HEK293 (cell line): Measurements from ENCODE around the gene PRDX2.

Experiments
- MYNN ChIP-seq: fragments of 450-650 bp; formaldehyde crosslinking; IDR thresholded peaks from 2 replicates; pipeline ENCODE4 v1.5.1; 2016; ENCODE audit warnings: missing biosample characterization, missing genetic modification characterization, borderline replicate concordance
- TRIM28 ChIP-seq: IDR thresholded peaks from 2 replicates; pipeline ENCODE4 v1.6.1; 2011; ENCODE audit warnings: low read length, control low read depth, borderline replicate concordance
- YY1 ChIP-seq: fragments of 450-650 bp; formaldehyde crosslinking; IDR thresholded peaks from 2 replicates; pipeline ENCODE4 v1.5.1; 2018; ENCODE audit warnings: missing biosample characterization, missing genetic modification characterization
- ZNF138 ChIP-seq: fragments of 450-650 bp; formaldehyde crosslinking; IDR thresholded peaks from 2 replicates; pipeline ENCODE4 v1.5.1; 2016; ENCODE audit warnings: missing biosample characterization, missing genetic modification characterization, borderline replicate concordance
- ZNF248 ChIP-seq: fragments of 450-650 bp; formaldehyde crosslinking; IDR thresholded peaks from 2 replicates; pipeline ENCODE4 v1.5.1; 2017; ENCODE audit warnings: missing biosample characterization, missing genetic modification characterization
- ZNF423 ChIP-seq: fragments of 450-650 bp; formaldehyde crosslinking; IDR thresholded peaks from 2 replicates; pipeline ENCODE4 v1.5.1; 2016; ENCODE audit warnings: missing biosample characterization, missing genetic modification characterization
- TF ChIP-seq, protein P1 (sequence below): fragments of 450-650 bp; formaldehyde crosslinking; IDR thresholded peaks from 2 replicates; pipeline ENCODE4 v1.5.1; 2016; ENCODE audit warnings: missing biosample characterization, missing genetic modification characterization
- TF ChIP-seq, protein P2 (sequence below): fragments of 450-650 bp; formaldehyde crosslinking; IDR thresholded peaks from 2 replicates; pipeline ENCODE4 v1.5.1; 2016; ENCODE audit warnings: missing biosample characterization, missing genetic modification characterization
- TF ChIP-seq, protein P3 (sequence below): IDR thresholded peaks from 2 replicates; pipeline ENCODE4 v1.6.1; 2011; ENCODE audit warnings: mild to moderate bottlenecking, low read depth, low read length, borderline replicate concordance

DNA sequence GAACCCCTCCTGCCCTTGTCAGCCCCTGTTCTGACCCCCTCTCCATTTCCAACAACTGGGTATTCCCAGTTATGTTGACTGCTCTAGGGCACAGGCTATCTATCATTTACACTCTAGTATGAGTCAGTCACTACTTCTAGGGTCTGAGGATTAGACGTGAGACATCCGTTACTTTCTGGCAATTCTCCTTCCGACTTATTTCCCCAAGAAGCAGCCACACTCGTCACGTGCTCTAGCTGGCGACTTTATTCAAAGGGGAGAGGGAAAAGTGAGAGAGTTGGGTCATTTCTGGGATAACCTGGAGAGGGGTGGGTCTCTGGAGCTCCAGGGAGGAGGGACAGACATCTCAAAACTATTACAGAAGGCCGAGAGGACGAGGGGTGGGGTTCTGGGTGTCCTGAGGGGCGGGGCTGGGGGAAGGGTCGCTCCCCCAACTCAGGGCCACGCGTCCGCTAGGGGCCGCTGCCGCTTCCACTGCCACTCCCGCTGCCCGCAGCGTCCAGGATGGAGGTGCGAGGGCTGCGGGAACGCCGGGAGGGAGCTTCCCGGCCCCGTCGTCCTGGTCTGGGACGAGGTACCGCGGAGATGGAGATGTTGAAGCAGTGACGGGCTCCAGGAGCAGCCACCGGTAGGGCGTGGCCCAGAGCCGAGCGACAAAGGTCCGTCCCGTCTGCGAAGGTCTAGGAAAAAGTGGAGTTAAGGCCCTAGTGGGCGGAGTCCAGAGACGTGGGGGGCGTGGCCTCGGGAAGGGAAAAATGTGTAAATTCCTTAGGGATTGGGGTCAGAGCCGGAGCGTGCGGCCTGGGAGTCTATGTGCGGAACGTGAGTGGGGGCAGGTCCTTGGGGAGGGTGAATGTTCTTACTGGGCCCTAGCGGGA, 23.9 kb upstream of the PRDX2 start:
- TF ChIP-seq MYNN (tag by site-specific recombination) (no peak), ZNF423 (tag by site-specific recombination) (no peak), YY1 (tag by site-specific recombination) (no peak), ZNF248 (tag by site-specific recombination) (no peak), ZNF138 (tag by site-specific recombination) (no peak), TRIM28 (no peak)
- TF ChIP-seq, protein P1, sequence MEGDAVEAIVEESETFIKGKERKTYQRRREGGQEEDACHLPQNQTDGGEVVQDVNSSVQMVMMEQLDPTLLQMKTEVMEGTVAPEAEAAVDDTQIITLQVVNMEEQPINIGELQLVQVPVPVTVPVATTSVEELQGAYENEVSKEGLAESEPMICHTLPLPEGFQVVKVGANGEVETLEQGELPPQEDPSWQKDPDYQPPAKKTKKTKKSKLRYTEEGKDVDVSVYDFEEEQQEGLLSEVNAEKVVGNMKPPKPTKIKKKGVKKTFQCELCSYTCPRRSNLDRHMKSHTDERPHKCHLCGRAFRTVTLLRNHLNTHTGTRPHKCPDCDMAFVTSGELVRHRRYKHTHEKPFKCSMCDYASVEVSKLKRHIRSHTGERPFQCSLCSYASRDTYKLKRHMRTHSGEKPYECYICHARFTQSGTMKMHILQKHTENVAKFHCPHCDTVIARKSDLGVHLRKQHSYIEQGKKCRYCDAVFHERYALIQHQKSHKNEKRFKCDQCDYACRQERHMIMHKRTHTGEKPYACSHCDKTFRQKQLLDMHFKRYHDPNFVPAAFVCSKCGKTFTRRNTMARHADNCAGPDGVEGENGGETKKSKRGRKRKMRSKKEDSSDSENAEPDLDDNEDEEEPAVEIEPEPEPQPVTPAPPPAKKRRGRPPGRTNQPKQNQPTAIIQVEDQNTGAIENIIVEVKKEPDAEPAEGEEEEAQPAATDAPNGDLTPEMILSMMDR (tag by site-specific recombination): no peak
- TF ChIP-seq, protein P2, sequence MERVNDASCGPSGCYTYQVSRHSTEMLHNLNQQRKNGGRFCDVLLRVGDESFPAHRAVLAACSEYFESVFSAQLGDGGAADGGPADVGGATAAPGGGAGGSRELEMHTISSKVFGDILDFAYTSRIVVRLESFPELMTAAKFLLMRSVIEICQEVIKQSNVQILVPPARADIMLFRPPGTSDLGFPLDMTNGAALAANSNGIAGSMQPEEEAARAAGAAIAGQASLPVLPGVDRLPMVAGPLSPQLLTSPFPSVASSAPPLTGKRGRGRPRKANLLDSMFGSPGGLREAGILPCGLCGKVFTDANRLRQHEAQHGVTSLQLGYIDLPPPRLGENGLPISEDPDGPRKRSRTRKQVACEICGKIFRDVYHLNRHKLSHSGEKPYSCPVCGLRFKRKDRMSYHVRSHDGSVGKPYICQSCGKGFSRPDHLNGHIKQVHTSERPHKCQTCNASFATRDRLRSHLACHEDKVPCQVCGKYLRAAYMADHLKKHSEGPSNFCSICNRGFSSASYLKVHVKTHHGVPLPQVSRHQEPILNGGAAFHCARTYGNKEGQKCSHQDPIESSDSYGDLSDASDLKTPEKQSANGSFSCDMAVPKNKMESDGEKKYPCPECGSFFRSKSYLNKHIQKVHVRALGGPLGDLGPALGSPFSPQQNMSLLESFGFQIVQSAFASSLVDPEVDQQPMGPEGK (tag by site-specific recombination): 0 out of 2 replicates have a peak, but pooled peaks have one; percentile 20
- TF ChIP-seq, protein P3, sequence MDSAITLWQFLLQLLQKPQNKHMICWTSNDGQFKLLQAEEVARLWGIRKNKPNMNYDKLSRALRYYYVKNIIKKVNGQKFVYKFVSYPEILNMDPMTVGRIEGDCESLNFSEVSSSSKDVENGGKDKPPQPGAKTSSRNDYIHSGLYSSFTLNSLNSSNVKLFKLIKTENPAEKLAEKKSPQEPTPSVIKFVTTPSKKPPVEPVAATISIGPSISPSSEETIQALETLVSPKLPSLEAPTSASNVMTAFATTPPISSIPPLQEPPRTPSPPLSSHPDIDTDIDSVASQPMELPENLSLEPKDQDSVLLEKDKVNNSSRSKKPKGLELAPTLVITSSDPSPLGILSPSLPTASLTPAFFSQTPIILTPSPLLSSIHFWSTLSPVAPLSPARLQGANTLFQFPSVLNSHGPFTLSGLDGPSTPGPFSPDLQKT: no peak
